GM19452 (cell line): ENCODE measurements around the gene MOB1A.
"Not testable (repeated sequence)": the region's sequence is repeated elsewhere in the genome, so short reads cannot be mapped to it uniquely, and the experiment has no call there.

Source experiments
- ATAC-seq: cut with Tn5 transposase; IDR thresholded peaks from one replicate; pipeline ENCODE4 v1.9.1; 2021; ENCODE audit not compliant: unreplicated experiment

Gene MOB1A

DNA sequence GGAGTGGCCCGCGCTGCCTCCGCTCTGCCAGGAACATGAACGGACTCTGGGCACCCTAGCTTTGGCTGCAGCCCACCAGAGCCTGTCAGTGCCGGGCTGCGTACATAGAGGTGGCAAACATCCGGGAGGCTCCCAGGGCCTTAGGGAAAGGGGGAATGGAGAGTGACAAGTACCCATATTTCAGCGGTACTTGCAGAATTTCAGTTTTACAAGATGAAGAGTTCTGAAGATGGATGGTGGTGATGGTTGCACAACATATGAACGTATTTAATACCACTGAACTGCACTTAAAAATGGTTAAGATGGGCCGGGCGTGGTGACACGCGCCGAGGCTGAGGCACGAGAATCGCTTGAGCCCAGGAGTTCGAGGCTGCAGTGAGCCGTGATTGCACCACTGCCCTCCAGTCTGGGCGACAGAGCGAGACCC is 20.6 kb upstream of the MOB1A start:
- no peak for ATAC-seq

DNA sequence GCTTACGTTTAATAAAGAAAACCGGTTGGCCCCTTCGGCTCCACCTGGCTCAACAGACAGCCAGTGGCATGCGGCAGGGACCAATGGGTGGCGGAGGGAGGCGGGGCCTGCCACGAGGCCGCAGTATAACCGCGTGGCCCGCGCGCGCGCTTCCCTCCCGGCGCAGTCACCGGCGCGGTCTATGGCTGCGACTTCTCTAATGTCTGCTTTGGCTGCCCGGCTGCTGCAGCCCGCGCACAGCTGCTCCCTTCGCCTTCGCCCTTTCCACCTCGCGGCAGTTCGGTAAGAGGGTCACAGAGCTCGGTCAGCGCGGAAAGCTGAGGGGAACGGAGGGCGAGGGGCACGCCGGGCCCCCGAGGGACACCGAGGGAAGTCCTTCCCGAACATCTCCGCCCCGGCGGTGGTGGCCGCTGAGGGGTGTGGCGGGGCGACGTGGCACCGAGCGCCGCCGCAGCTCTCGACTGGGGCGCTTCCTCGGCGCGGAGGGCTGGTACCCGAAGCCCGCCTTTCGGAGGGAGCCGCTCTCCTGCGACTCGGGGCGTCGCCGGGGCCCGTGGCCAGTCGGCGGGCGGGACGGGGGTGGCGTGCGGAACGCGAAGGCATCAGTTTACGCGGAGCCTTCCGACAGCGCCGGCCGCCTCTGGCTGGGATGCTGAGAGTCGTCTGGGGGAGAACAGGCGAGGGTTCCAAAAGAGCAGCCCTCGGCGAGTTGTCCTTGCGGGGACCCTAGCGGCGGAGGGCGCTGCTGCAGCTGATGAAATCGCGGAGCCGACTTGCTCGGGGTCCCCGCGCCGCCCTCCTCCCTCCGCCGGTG is 20.0 kb upstream of the MOB1A start, which contains the start of gene MTHFD2:
TSS of gene MTHFD2 (plus strand) at position 155 of the 814 bp plus-strand sequence. CDS start at position 182, 27 bp downstream.
- ATAC-seq: peak; percentile 89

- no peak for ATAC-seq
These were observed 19.4 kb upstream of the MOB1A start for GRCh38 chr2:74198023-74198460.

GRCh38 chr2:74197049-74197448 is 18.4 kb upstream of the MOB1A start:
- ATAC-seq: no peak

DNA sequence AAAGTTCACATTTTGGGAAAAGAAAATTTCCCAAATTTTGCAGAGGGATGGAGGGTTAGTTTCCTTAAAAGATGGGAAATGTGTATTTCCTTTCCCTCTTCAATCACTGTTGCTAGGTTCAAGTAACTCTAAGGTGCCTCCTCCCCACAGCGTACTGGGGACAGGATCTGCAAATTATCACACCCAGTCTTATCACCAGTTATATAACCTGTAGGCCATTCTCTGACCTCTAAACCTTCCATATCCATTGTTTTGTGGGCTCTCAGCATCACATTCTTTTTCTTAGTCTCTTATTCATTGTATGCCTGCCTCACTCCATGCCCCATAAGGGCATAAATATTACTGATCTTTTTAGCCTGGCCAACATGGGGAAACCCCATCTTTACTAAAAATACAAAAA is 16.1 kb upstream of the MOB1A start:
- no peak for ATAC-seq

GRCh38 chr2:74191596-74192380 is 13.1 kb upstream of the MOB1A start:
- ATAC-seq: no peak

DNA sequence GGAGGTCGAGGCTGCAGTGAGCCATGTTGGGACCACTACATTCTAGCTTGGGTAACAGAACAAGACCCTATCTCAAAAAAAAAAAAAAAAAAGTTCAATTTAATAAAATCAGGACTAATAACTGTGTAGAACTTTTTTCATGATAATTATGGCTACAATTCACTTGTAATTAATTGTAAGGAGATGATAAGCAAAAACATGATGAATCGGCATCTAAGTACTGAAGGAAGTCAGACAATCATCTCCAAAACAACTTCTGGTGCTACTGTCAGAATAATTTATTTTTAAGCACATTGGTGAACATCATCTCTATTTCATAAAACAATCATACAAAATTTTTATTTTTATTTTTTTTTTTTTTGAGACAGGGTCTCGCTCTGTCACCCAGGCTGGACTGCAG is 10.0 kb upstream of the MOB1A start:
- no peak for ATAC-seq

GRCh38 chr2:74188018-74188601 is 9.4 kb upstream of the MOB1A start:
- ATAC-seq: no peak

- ATAC-seq: not testable (repeated sequence)
These were observed 8.0 kb upstream of the MOB1A start for GRCh38 chr2:74186706-74187105.

DNA sequence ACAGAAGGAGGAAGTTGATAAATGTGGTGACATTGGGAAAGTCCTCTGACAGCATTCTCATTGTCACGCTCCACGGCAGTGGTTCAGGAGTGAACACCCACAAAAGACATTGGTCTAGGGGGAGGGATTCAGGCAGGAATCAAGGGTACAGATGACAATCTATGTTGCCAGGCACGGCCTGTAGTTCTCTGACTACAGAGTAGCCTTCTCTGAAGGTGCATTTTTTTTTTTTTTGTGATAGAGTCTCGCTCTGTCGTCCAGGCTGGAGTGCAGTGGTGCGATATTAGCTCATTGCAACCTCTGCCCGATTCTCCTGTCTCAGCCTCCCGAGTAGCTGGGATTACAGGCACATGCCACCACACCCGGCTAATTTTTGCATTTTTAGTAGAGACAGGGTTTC is 7.4 kb upstream of the MOB1A start:
- ATAC-seq: peak; percentile 68

DNA sequence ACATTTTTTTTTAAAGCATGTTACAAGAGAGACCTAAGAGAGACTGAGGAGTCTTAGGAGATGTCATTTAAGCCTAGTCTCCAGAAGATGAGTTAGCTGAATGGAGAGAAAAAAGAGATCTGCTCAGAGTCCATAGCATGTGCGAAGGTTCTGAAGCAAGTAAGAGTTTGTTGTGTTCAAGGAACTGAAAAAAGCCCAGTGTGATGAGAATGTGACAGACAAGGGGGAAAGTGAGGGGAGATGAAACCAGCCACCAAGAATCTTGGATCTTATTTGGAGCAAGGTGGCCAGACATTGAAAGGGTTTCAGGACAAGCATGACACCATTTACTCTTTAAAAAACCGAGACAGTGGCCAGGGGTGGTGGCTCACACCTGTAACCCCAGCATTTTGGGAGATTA is 5.2 kb upstream of the MOB1A start:
- no peak for ATAC-seq

DNA sequence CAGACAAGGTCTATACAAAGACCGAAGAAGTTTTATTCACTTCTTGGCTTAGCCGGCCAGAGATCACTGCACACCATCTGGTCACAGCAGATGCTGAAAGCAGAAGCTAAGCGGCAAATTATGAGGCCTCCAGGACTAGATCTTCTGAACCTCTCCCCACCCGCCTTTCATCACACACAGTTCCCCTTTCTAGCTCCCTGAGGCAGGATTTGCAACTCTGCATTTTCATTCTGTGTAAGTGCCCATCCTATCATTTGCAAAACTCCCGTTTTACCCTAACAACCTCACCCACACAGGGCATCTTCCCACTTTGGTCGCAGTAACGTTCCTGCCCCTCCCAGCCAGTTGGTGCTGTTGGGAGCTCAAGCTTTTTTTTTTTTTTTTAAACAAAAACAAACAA is 3.1 kb upstream of the MOB1A start:
- ATAC-seq: no peak

- peak; percentile 20 for ATAC-seq
These were observed 585 bp upstream of the MOB1A start for GRCh38 chr2:74179063-74179865.

GRCh38 chr2:74177696-74178095 is 983 bp downstream of the MOB1A start:
- ATAC-seq: no peak

DNA sequence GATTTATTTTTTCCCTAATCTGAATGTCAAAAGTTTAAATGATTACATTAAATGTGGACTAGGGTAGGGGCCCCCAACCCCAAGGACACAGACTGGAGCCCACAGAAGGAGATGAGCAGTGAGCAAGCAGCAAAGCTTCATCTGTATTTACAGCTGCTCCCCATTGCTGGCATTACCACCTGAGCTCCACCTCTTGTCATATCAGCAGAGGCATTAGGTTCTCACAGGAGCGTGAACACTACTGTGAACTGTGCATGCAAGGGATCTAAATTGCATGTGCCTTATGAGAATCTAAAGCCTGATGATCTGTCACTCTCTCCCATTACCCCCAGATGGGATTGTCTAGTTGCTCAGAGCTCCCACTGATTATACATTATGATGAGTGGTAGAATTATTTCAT is 3.8 kb downstream of the MOB1A start:
- no peak for ATAC-seq

- ATAC-seq: no peak
These were observed 9.9 kb downstream of the MOB1A start for GRCh38 chr2:74168739-74169138.

GRCh38 chr2:74164761-74165160 is 13.9 kb downstream of the MOB1A start:
- ATAC-seq: no peak

DNA sequence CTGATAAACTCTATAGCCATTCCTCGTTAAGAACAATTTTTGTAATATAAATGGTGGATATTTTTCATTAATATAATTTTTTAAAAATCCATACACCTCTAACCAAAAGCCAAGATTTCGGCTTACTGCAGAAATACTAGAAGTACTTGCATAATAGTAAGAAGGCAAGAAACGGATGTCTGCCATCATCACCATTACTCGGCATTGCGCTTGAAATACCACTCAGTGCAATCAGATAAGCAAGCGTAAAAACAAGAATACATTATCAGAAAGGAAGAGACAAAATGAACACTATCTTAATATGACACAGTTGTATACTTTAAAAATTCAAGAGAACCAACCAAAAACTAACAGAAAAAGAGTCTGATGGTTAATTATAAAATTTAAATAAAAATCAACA is 15.7 kb downstream of the MOB1A start:
- no peak for ATAC-seq

DNA sequence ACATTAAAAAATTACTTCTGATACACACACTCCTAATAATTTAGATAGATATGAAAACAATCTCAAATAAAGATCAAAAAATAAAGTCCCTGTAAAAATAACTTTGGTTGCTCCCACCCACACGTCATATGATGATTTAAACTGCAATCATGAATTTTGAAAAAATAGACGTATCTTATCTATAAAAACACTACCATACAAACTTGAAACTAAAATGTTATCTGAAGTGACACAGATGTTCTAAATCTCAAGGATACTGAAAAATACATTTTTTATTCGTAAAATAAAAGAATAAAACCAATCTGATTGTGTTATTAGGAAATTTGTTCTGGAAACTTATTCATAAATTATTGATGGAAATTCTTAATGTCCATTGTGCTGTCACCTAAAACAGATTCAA is 22.8 kb downstream of the MOB1A start:
- no peak for ATAC-seq

DNA sequence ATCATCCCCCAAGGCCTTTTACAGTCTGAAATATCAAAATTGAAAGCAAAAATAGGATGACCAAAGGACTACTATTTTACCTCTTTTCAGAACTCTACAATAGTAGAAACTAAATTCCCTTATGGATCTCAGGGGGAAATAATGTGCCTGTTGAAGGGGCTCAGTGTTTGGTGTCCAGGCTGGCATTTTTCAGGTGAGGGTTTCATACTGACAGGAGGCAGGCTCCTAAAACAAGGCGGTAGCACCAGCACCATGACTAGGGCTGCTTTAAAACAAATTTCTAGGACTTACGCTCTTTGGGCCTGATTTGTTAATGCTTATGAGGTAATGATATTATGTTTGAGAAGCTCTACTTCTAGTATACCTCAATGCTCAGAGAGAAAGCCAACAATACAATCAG is 25.7 kb downstream of the MOB1A start:
- ATAC-seq: no peak
